ENCODE results near the gene ORC6. TPM values are rescaled to one million over a fixed set of nuclear protein-coding genes. Genes with fewer than 3 reads are reported as not detected.

ORC6 gene
- total RNA-seq, 1 donor from 2014 or later, result 11.9 TPM

DNA sequence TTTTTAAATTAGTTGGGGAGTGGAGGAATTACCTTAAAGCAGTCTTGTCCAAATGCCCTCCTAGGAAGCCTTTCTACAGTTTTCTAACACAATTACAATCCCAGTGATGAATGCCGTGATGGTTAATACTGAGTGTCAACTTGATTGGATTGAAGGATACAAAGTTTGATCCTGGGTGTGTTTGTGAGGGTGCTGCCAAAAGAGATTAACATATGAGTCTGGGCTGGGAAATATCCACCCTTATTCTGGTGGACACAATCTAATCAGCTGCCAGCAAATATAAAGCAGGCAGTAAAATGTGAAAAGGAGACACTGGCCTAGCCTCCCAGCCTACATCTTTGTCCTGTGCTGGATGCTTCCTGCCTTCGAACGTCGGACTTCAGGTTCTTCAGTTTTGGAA lies 12.2 kb downstream of the ORC6 start:
- DNase-seq, result no peak

DNA sequence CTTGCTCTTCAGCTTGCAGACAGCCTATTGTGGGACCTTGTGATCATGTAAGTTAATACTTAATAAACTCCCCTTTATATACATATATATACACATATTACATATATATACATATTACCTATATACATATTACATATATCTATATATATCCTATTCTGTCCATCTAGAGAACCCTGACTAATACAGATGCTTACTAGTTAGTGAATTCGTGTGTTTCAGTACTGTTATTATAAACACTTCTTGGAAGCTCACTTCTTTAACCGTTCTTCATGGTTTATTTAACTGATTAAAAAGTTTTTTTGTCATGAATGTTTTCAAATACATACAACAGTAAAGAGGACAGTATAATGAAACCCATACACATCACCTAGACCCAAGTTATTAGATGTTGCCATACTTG lies 12.6 kb downstream of the ORC6 start:
- DNase-seq, result no peak

DNA sequence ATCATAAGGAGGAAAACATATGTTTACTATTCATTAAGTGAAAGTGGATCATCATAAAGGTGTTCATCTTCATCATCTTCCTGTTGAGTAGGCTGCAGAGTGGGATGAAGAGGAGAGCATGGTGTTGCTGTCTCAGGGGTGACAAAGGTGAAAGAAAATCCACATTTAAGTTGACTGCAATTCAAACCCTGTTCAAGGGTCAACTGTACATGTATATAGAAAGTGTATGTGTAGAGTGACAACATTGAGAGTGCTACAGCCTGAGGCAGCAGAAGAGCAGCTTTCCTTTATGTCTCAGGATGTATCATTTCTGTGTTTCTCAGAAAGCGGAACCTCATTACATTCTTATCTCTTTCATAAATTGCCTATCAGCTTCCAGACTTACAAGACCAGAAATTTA lies 17.2 kb downstream of the ORC6 start:
- no peak for DNase-seq

- no peak for DNase-seq
Observed at GRCh38 chr16:46709469-46710005, 20.1 kb downstream of the ORC6 start.

DNA sequence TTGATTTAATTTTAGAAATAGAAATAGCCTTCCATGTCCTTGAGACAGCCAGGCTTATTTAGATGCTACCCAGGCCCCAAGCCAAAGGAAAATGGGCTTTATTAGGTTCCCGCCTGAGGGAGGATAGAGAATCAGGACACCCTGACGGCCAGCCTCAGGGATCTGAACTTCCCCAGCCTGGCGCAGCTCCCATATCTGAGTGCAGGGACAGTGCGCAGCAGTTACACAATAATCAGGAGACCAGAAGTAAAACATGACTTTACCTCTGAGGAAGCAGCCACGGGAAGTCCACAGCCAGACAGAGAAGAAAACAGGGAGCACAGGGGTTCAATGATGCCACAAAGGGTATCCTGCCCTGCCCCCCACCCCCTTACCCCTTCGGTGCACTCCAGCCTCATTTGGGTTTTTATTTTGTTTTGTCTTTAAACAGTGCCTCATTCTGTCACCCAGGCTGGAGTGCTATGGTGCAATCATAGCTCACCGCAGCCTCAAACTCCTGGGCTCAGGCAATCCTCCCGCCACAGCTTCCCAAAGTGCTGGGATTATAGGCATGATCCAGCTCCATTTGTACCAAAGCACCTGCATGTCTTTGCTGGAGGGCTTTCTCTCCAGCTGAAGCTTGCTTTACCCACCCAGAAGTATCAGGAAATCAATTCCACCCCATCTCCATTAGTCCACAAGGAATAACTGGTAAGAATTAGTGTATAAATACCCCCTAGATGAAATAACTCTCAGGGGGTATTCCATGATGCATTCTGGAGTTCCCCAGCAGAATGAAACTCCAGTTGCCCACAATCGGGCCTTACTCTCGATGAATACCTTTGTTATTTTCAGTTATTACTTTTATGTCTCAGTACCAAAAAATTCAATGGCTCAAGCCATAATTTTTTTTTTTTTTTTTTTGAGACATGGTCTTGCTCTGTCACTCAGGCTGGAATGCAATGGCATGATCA lies 21.9 kb downstream of the ORC6 start:
- DNase-seq, result no peak

DNA sequence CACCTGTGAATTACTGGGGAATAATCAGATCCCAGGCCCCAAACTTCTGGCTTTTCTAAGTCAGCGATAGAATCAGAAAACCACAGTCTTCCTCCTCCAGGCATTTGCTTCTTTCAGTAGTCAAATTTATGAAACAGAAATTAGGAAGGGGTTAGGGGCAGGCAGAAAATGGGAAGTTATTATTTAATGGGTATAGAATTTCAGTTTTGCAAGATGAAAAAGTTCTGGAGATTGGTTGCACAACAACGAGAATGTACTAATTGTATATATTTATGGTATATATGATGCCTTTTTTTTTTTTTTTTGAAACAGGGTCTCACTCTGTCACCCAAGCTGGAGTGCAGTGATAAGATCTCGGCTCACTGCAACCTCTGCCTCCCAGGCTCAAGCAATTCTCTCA lies 23.5 kb downstream of the ORC6 start:
- DNase-seq, result no peak

GRCh38 chr16:46713634-46714033 lies 24.2 kb downstream of the ORC6 start:
- DNase-seq, result no peak

- no peak for DNase-seq
Observed at GRCh38 chr16:46714797-46715591, 25.5 kb downstream of the ORC6 start.

GRCh38 chr16:46715769-46716305 lies 26.4 kb downstream of the ORC6 start:
- no peak for DNase-seq

- no peak for DNase-seq
Observed at GRCh38 chr16:46717692-46718091, 28.2 kb downstream of the ORC6 start.

DNA sequence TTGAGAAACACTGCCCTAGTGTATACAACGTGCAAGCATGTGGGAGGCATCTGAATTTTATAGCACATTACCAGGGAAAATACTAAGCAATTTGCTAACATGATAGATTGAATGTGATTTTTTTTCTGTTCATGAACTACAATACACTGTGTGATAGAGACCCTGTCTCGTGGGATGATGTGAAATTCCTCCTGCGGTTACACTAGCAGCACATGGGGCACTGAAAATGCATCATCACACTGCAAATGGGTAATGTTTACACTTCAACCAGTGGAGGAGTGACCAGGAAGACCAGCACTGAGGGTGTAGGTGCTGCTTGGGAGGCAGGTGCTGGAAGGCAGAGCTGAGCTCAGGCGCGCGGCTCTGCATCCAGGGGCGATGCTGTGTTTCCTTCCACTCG lies 28.8 kb downstream of the ORC6 start:
- no peak for DNase-seq

DNA sequence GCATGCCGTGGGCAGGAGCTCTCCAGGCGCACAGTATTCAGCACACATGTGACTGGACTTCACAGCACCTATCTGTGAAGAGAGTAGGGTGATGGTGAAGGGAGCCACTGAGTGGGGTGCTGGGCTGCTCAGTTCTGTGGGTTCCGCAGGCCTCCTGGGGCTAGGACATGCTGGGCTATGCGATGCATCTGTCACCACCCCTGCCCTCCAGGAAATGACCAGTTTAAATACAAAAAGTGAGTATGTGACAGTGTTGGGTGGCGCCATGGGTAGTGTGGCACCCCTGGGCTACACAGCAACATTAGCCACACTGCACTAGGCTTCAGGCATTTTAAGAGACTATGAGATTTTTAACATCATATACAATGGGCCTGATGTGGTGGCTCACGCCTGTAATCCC lies 30.1 kb downstream of the ORC6 start:
- DNase-seq, result no peak

- no peak for DNase-seq
Observed at GRCh38 chr16:46720619-46721018, 31.2 kb downstream of the ORC6 start.

DNA sequence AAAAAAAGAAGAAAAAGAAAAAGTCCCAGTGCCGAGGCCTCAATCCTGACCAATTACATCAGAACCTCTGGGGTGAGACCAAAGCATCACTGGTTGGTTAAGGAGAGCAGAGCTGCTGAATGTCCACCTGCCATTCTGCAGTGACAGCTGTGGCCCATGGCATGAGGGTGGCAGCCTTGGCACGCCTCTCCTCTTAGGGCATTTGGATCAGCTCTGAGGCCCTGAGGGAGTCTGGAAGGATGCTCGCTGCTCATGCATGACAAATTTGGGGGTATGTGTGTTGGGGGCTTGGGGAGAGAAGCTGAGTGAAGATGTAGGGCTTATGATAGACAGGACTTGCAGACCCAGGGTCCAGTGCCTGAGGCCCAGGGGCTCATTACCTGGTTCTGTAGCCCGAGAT lies 32.4 kb downstream of the ORC6 start:
- DNase-seq, result peak; percentile 24

DNA sequence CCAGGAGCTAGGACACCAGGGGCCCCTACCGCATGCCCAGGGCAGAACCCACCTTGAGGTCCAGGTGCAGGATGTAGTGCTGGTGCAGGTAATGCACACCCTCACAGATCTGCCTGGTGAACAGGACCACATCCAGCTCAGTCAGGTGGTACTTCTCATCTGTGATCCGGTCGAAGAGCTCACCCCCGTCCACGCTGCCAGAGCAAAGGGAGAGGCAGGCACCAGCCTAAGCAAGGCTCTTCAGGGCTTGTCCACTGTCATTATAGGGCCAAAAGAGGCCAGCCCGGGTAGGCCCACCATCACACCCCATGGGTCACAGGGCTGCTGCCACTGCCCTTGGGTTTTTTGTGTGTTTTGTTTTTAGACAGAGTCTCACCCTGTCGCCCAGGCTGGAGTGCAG lies 37.7 kb downstream of the ORC6 start:
- no peak for DNase-seq

- no peak for DNase-seq
Observed at GRCh38 chr16:46727630-46728029, 38.2 kb downstream of the ORC6 start.

DNA sequence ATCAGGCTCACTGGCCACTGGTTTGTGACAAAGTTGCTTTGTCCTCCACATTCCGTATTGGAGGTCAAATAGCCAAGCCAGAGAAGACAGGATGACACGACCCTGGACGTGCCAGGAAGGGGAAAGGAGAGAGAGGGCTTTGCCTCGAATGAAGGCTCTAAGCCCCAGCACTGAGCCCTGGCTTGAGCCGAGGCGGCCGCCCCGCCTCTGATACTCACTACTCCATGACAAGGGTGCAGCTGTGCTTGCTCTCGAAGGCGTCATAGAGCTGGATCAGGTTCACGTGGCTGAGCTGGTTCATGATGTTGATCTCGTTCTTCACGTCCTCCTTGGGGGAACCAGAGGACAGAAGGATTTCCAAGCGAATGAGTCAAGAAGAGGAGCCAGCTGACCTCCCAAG lies 39.3 kb downstream of the ORC6 start:
- DNase-seq, result peak; percentile 68

- no peak for DNase-seq
Observed at GRCh38 chr16:46729326-46729995, 40.0 kb downstream of the ORC6 start.

- no peak for DNase-seq
Observed at GRCh38 chr16:46730126-46730525, 40.7 kb downstream of the ORC6 start.

DNA sequence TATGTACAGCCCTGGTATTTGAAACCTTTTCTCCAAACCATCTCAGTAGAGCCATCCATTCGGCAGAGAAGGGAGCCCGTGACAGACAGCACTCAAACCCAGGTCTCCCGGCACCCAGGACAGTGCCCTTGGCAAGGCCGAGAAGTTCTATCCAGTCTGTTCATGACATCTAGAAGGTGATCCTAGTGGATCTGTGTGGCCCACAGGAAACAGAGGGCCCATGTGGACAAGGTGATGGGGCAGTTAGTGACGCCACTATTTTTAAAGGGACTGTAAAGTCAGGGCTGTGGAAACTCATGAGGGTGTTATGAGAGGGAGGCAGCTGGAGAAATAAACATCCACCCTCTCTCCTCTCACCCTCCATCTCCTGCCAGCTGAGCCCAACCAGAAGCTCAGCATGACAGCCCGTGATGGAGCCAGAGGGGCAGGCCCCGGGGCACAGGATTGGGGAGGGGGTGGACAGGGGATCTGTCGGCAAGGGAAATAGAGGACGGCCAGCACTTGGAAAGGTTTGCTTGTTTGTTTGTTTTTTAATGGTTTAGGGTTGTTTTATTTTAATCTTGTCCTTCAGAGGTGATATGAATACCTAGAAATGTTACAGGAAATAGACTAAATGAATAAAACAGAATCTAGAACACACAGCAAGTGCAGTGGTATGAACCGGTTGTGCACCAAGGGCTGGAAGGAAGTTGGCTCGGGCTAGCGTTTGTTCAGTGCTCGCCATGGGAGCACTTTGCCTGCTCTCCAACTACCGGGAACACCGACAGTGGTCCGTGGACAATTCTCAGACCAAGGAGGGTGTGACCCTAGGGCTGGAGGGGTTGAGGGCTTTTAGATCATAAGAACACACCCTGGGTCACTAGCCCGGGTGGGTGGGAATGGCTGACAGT lies 41.6 kb downstream of the ORC6 start:
- DNase-seq, result no peak
